K562 (cell line): Measurements from ENCODE around the gene APLNR. TPM values are rescaled to one million over a fixed set of nuclear protein-coding genes. Genes with fewer than 3 reads are reported as not detected.

Source experiments
- ATAC-seq: fragments of 200-7000 bp; cut with Tn5 transposase; 3 replicates; pipeline ENCODE4 v1.9.1; 2020; ENCODE audit warnings: moderate library complexity
- BruUV-seq: library from RNA; stranded (reverse); fragments of 400-500 nt; replicated peaks from 2 replicates; lab custom pipeline; 2021; lab: Mats Ljungman, UMichigan
- CTCF ChIA-PET: fragments of 300-600 bp; formaldehyde crosslinking; extraction: SDS; loops from one replicate; lab custom pipeline; 2021; ENCODE audit warnings: low intra/inter-chr PET ratio; lab: Yijun Ruan, JAX
- POLR2A ChIA-PET: fragments of 300-600, 350-650 bp; sonication (Branson Sonifier 250); formaldehyde crosslinking; extraction: SDS; loops from one replicate; lab custom pipeline; 2021; ENCODE audit warnings: antibody characterized with exemption, inconsistent platforms; lab: Yijun Ruan, JAX
- DNase-seq, 4 experiments: peaks; one replicate each; pipeline versions ENCODE4 v3.0.0 to v3.0.0-alpha.2; 2011 to 2018; ENCODE audit warnings: low spot score in 3 of 4, mixed read lengths in 3 of 4; ENCODE audit errors: extremely low read depth in 1 of 4
- FAIRE-seq: peaks from 2 replicates; lab custom pipeline; 2011; peaks lifted over from hg19 to GRCh38; lab: Jason Lieb, UNC
- H2AFZ ChIP-seq: 2 replicates; pipeline ENCODE4 v1.6.0; 2011; ENCODE audit warnings: low read depth, low read length, control low read depth, inconsistent platforms
- H3K27ac ChIP-seq: fragments of 200-600 bp; 3 replicates; pipeline ENCODE4 v1.8.0; 2011; ENCODE audit warnings: low read depth, mild to moderate bottlenecking, control low read depth, inconsistent platforms, low read length, moderate library complexity, mixed read lengths; ENCODE audit errors: extremely low read depth
- H3K27me3 ChIP-seq, 2 experiments: fragments of 300-600 bp in 1 of 2; 2 replicates in 1 of 2; 3 replicates in 1 of 2; pipeline versions ENCODE4 v1.6.0 to v1.8.0; 2011; ENCODE audit warnings: inconsistent platforms in 2 of 2, low read length in 2 of 2, mild to moderate bottlenecking in 1 of 2, mixed read lengths in 1 of 2, moderate library complexity in 1 of 2; ENCODE audit not compliant: control insufficient read depth in 2 of 2, insufficient read depth in 2 of 2
- H3K36me3 ChIP-seq: fragments of 300-600 bp; 3 replicates; pipeline ENCODE4 v1.8.0; 2011; ENCODE audit warnings: mild to moderate bottlenecking, low read length, inconsistent platforms; ENCODE audit not compliant: control insufficient read depth, insufficient read depth
- H3K4me1 ChIP-seq, 2 experiments: fragments of 200-600 bp in 1 of 2; replicated peaks in 1 of 2; 2 replicates in 1 of 2; 3 replicates in 1 of 2; pipeline versions ENCODE4 v1.5.1 to v1.8.0; 2011; ENCODE audit warnings: inconsistent platforms in 2 of 2, low read length in 2 of 2, mild to moderate bottlenecking in 1 of 2, mixed read lengths in 1 of 2, moderate library complexity in 1 of 2; ENCODE audit not compliant: control insufficient read depth in 2 of 2, insufficient read depth in 2 of 2
- H3K4me2 ChIP-seq: 2 replicates; pipeline ENCODE4 v1.6.1; 2011; ENCODE audit warnings: low read length, control low read depth, inconsistent platforms, mixed read lengths; ENCODE audit not compliant: insufficient read depth
- H3K4me3 ChIP-seq: fragments of 200-600 bp; sonication (generic), shearing (Covaris generic); 2 replicates; pipeline ENCODE4 v1.5.1; 2016; ENCODE audit warnings: control low read depth, inconsistent platforms
- H3K79me2 ChIP-seq: fragments of 200-600 bp; 3 replicates; pipeline ENCODE4 v1.8.0; 2011; ENCODE audit warnings: low read length, inconsistent platforms; ENCODE audit not compliant: control insufficient read depth, insufficient read depth
- H3K9ac ChIP-seq, 2 experiments: 2 replicates each; pipeline versions ENCODE4 v1.6.0 to v1.6.1; 2011; ENCODE audit warnings: low read depth in 2 of 2, low read length in 2 of 2, control low read depth in 1 of 2, inconsistent platforms in 1 of 2, mild to moderate bottlenecking in 1 of 2, mixed read lengths in 1 of 2; ENCODE audit not compliant: insufficient read depth in 1 of 2
- H3K9me1 ChIP-seq: one replicate; pipeline ENCODE4 v1.6.0; 2011; ENCODE audit warnings: inconsistent platforms, mild to moderate bottlenecking, low read length, moderate library complexity; ENCODE audit not compliant: control insufficient read depth, insufficient read depth
- H3K9me3 ChIP-seq: replicated peaks from 2 replicates; pipeline ENCODE4 v1.5.1; 2011; ENCODE audit warnings: low read depth, low read length, inconsistent platforms; ENCODE audit not compliant: control insufficient read depth, insufficient read depth
- H4K20me1 ChIP-seq: replicated peaks from 2 replicates; pipeline ENCODE4 v1.6.1; 2011; ENCODE audit warnings: low read length, inconsistent platforms, mixed read lengths; ENCODE audit not compliant: control insufficient read depth, insufficient read depth
- CBX2 ChIP-seq: fragments of 200-600 bp; sonication (generic); IDR thresholded peaks from one replicate; pipeline ENCODE4 v1.6.1; 2012; ENCODE audit warnings: mild to moderate bottlenecking, low read length, inconsistent platforms; ENCODE audit not compliant: insufficient read depth, poor library complexity, severe bottlenecking
- CHCHD3 ChIP-seq: fragments of 250-450 bp; sonication (Bioruptor Pico); IDR thresholded peaks from 2 replicates; pipeline ENCODE4 v2.1.2; 2022; ENCODE audit warnings: mild to moderate bottlenecking
- HNRNPH1 ChIP-seq: fragments of 200-400 bp; formaldehyde crosslinking; optimal IDR thresholded peaks from 2 replicates; pipeline ENCODE3; 2017; ENCODE audit warnings: low read depth, mild to moderate bottlenecking, low read length, moderate library complexity
- JUND ChIP-seq, 2 experiments: IDR thresholded peaks; 2 replicates in 1 of 2; 3 replicates in 1 of 2; pipeline ENCODE4 v1.6.1; 2011; ENCODE audit warnings: borderline replicate concordance in 2 of 2, low read depth in 2 of 2, low read length in 2 of 2, improper control_type of control experiment in 1 of 2, missing biosample characterization in 1 of 2, missing genetic modification characterization in 1 of 2, missing genetic modification reagents in 1 of 2
- KAT8 ChIP-seq: fragments of 450-650 bp; IDR thresholded peaks from 2 replicates; pipeline ENCODE4 v1.6.1; 2016; ENCODE audit warnings: low read depth, mild to moderate bottlenecking
- MCM7 ChIP-seq, 2 experiments: fragments of 450-650 bp; IDR thresholded peaks; 2 replicates each; pipeline ENCODE4 v1.6.1; 2016 to 2018
- MLX ChIP-seq, 2 experiments: fragments of 450-650 bp in 1 of 2; sonication (generic) in 1 of 2; formaldehyde crosslinking; conservative IDR thresholded peaks; 2 replicates each; pipeline versions ENCODE4 v1.4.0 to v1.8.1; 2020 to 2022; ENCODE audit warnings: mild to moderate bottlenecking in 1 of 2, missing genetic modification reagents in 1 of 2
- NFRKB ChIP-seq: fragments of 450-650 bp; IDR thresholded peaks from 2 replicates; pipeline ENCODE4 v1.6.1; 2016; ENCODE audit warnings: low read depth
- RNF2 ChIP-seq: sonication (generic); IDR thresholded peaks from 2 replicates; pipeline ENCODE4 v1.6.1; 2016
- SIN3A ChIP-seq, 2 experiments: fragments of 150-350 bp in 1 of 2; IDR thresholded peaks; 2 replicates each; pipeline ENCODE4 v1.6.1; 2011 to 2016; ENCODE audit warnings: borderline replicate concordance in 2 of 2, low read depth in 2 of 2, low read length in 2 of 2, mild to moderate bottlenecking in 2 of 2, moderate library complexity in 2 of 2; ENCODE audit not compliant: control insufficient read depth in 1 of 2
- TEAD2 ChIP-seq: fragments of 450-650 bp; IDR thresholded peaks from 2 replicates; pipeline ENCODE4 v1.6.1; 2016; ENCODE audit warnings: missing genetic modification characterization, control low read depth, missing compliant biosample characterization
- TEAD4 ChIP-seq, 2 experiments: sonication (generic) in 1 of 2; formaldehyde crosslinking in 1 of 2; IDR thresholded peaks; 2 replicates each; pipeline versions ENCODE4 v1.6.1 to v1.8.0; 2012 to 2022; ENCODE audit warnings: borderline replicate concordance in 1 of 2, inconsistent platforms in 1 of 2, low read length in 1 of 2, mild to moderate bottlenecking in 1 of 2, missing genetic modification reagents in 1 of 2
- ZNF184 ChIP-seq: sonication (generic); formaldehyde crosslinking; IDR thresholded peaks from 2 replicates; pipeline ENCODE4 v1.5.0; 2020; ENCODE audit warnings: missing genetic modification reagents
- ZNF23 ChIP-seq: fragments of 250-450 bp; sonication (Bioruptor Pico); IDR thresholded peaks from 2 replicates; pipeline ENCODE4 v1.4.0; 2020; ENCODE audit warnings: mild to moderate bottlenecking
- ZNF239 ChIP-seq: fragments of 250-450 bp; sonication (Bioruptor Pico); IDR thresholded peaks from 2 replicates; pipeline ENCODE4 v1.4.0; 2020; ENCODE audit warnings: mild to moderate bottlenecking
- ZNF512 ChIP-seq: IDR thresholded peaks from 2 replicates; pipeline ENCODE4 v1.6.1; 2016; ENCODE audit warnings: missing genetic modification characterization, missing compliant biosample characterization
- ZSCAN29 ChIP-seq: fragments of 450-650 bp; IDR thresholded peaks from 2 replicates; pipeline ENCODE4 v1.6.1; 2017
- WGBS: fragments of 100-300 bp; shearing (Covaris generic); methylation state at CpG from one replicate; pipeline ENCODE4 v1.1.6; 2016; ENCODE audit warnings: low coverage, mixed read lengths; ENCODE audit not compliant: insufficient coverage; ENCODE audit errors: missing lambda C conversion rate; 5-methylcytosine and 5-hydroxymethylcytosine counted together
- in situ Hi-C: fragments of 300-500 bp; cut with MboI; formaldehyde crosslinking; loops from 4 replicates; pipeline ENCODE4 v1.15.0; 2018; ENCODE audit warnings: inconsistent platforms, mixed read lengths
- intact Hi-C: fragments of 100-400 bp; cut with micrococcal nuclease; formaldehyde crosslinking; loops from 2 replicates; pipeline ENCODE4 v1.14.2; 2022
- polyA plus RNA-seq, 8 experiments: library from polyadenylated mRNA; depleted of rRNA in 4 of 8; stranded (reverse) in 5 of 8; unstranded in 3 of 8; fragments of >200 nt; fragmentation: Nextera tagmentation in 2 of 8; fragmentation: Illumina TruSeq in 1 of 8; extraction: Ambion mirVana in 2 of 8; extraction: Trizol in 1 of 8; gene quantifications; 2 replicates each; pipeline versions ENCODE4 v1.2.1 to v1.2.3, GENCODE V29; 2011 to 2014; ENCODE audit warnings: inconsistent platforms in 1 of 8, missing spikeins in 1 of 8
- total RNA-seq, 7 experiments: library from RNA; depleted of rRNA in 6 of 7; stranded (reverse); fragments of >200 nt in 6 of 7; fragmentation: Illumina TruSeq in 2 of 7; extraction: Trizol in 2 of 7; gene quantifications; 2 replicates each; pipeline versions ENCODE4 v1.2.1 to v1.2.3, GENCODE V29; 2011 to 2021; ENCODE audit warnings: low replicate concordance in 1 of 7
- TF ChIP-seq, protein P1 (sequence below): fragments of 250-450 bp; sonication (Bioruptor Pico); IDR thresholded peaks from 2 replicates; pipeline ENCODE4 v1.5.1; 2021; ENCODE audit warnings: mild to moderate bottlenecking
- TF ChIP-seq, protein P2 (sequence below): fragments of 200-800 bp; sonication (Bioruptor generic); IDR thresholded peaks from 2 replicates; pipeline ENCODE4 v1.6.1; 2017; ENCODE audit warnings: missing genetic modification characterization, missing compliant biosample characterization

Gene APLNR
- total and polyA plus RNA-seq, 9 of the 15 experiments (the other 6 are each of a cell fraction or from before 2014, with no cell fraction given) = 0.15 to 2.0 (median 0.65) TPM

GRCh38 chr11:57199330-57199729 lies 37.7 kb downstream of the APLNR start:
- Histone ChIP-seq H4K20me1 (no peaks in the 10 kb centered on the region), H3K27me3 (peaks cover 19 to 34% of the 10 kb centered on the region in 2 experiments), H2AFZ (no peak overlapping the region), H3K4me1 (no peaks in the 10 kb centered on the region), H3K9me3 (no peaks in the 10 kb centered on the region), H3K4me2 (no peak overlapping the region), H3K79me2 (no peaks in the 10 kb centered on the region), H3K9me1 (no peaks in the 10 kb centered on the region), H3K9ac (no peak overlapping the region), H3K4me3 (no peak overlapping the region), H3K36me3 (no peaks in the 10 kb centered on the region)
- intact Hi-C loops = no loop called here
- ChIA-PET CTCF (no interaction called here), POLR2A (interaction anchor here (1.1 kb wide), 1 partner anchor 14 kb away, joined by 3 read pairs; no protein-coding TSS in a partner anchor)
- in situ Hi-C loops = no loop called here
- 8% methylated on average over 11 of the region's 11 CpGs for WGBS
- no peak for FAIRE-seq
- no peak for DNase-seq
- no TSS peak for BruUV-seq
- no peak for ATAC-seq
- no peak for TF ChIP-seq ZSCAN29
- TF ChIP-seq, protein P1, sequence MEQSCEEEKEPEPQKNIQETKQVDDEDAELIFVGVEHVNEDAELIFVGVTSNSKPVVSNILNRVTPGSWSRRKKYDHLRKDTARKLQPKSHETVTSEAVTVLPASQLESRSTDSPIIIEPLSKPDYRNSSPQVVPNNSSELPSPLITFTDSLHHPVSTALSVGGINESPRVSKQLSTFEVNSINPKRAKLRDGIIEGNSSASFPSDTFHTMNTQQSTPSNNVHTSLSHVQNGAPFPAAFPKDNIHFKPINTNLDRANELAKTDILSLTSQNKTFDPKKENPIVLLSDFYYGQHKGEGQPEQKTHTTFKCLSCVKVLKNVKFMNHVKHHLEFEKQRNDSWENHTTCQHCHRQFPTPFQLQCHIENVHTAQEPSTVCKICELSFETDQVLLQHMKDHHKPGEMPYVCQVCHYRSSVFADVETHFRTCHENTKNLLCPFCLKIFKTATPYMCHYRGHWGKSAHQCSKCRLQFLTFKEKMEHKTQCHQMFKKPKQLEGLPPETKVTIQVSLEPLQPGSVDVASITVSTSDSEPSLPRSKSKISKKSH (CRISPR knock-in tag) = no peak
- no peak for TF ChIP-seq RNF2
- no peak for TF ChIP-seq CBX2
- no peak for TF ChIP-seq MLX (CRISPR knock-in tag; conservative IDR thresholded peaks at IDR 0.05)
- no peak for TF ChIP-seq HNRNPH1
- TF ChIP-seq ZNF239 (CRISPR knock-in tag) = no peak
- TF ChIP-seq NFRKB = no peak
- no peak for TF ChIP-seq MCM7 (IDR thresholded peaks at IDR 0.05)
- no peak for TF ChIP-seq KAT8
- TF ChIP-seq ZNF512 = no peak
- no peak for TF ChIP-seq JUND (IDR thresholded peaks at IDR 0.05; ENCODE audit: borderline replicate concordance, low read depth, low read length)
- no peak for TF ChIP-seq JUND (tag; IDR thresholded peaks at IDR 0.05; ENCODE audit: borderline replicate concordance, low read depth, low read length)
- TF ChIP-seq ZNF23 (CRISPR knock-in tag) = no peak
- TF ChIP-seq CHCHD3 (CRISPR knock-in tag) = no peak
- no peak for TF ChIP-seq TEAD4 (IDR thresholded peaks at IDR 0.05; ENCODE audit: low read length)
- no peak for TF ChIP-seq TEAD4 (CRISPR knock-in tag; IDR thresholded peaks at IDR 0.05; ENCODE audit: borderline replicate concordance)
- TF ChIP-seq TEAD2 (tag) = no peak
- no peak for TF ChIP-seq ZNF184 (CRISPR knock-in tag)
- TF ChIP-seq SIN3A (IDR thresholded peaks at IDR 0.05; ENCODE audit: borderline replicate concordance in 2 of 2, control insufficient read depth in 1 of 2, low read depth in 2 of 2, low read length in 2 of 2) = no peak
- TF ChIP-seq, protein P2, sequence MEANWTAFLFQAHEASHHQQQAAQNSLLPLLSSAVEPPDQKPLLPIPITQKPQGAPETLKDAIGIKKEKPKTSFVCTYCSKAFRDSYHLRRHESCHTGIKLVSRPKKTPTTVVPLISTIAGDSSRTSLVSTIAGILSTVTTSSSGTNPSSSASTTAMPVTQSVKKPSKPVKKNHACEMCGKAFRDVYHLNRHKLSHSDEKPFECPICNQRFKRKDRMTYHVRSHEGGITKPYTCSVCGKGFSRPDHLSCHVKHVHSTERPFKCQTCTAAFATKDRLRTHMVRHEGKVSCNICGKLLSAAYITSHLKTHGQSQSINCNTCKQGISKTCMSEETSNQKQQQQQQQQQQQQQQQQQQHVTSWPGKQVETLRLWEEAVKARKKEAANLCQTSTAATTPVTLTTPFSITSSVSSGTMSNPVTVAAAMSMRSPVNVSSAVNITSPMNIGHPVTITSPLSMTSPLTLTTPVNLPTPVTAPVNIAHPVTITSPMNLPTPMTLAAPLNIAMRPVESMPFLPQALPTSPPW (CRISPR knock-in tag) = no peak
- TF ChIP-seq, all 486 proteins: peak for 0
- no peak overlapping the region for H3K27ac ChIP-seq
